Stimulated activated memory B cell treated with anti-CD40 and anti-IgM and Interleukin-4, amounts not matched to agents 10 μg/mL and 1 μg/mL and 100 μg/mL, for 72 hours (primary cell): ENCODE data around the gene MAP3K5.
A peak's percentile ranks its signal among the peaks of the same experiment; 100 is the strongest.

Source experiments
- ATAC-seq: fragments of 150-1000 bp; cut with Tn5 transposase; 2 replicates; pipeline ENCODE4 v1.10.0; 2021
- H3K27ac Mint-ChIP-seq: one replicate; pipeline ENCODE4 v1.8.0; 2022; ENCODE audit warnings: mild to moderate bottlenecking, mixed read lengths
- H3K27me3 Mint-ChIP-seq: one replicate; pipeline ENCODE4 v1.8.0; 2022; ENCODE audit warnings: mixed read lengths
- H3K36me3 Mint-ChIP-seq: one replicate; pipeline ENCODE4 v1.8.0; 2022; ENCODE audit warnings: mixed read lengths
- H3K4me1 Mint-ChIP-seq: one replicate; pipeline ENCODE4 v1.8.0; 2022; ENCODE audit warnings: mixed read lengths
- H3K4me3 Mint-ChIP-seq: one replicate; pipeline ENCODE4 v1.8.0; 2022; ENCODE audit warnings: mild to moderate bottlenecking, moderate library complexity, mixed read lengths
- H3K9me3 Mint-ChIP-seq: one replicate; pipeline ENCODE4 v1.8.0; 2022; ENCODE audit warnings: mixed read lengths

The MAP3K5 gene

DNA sequence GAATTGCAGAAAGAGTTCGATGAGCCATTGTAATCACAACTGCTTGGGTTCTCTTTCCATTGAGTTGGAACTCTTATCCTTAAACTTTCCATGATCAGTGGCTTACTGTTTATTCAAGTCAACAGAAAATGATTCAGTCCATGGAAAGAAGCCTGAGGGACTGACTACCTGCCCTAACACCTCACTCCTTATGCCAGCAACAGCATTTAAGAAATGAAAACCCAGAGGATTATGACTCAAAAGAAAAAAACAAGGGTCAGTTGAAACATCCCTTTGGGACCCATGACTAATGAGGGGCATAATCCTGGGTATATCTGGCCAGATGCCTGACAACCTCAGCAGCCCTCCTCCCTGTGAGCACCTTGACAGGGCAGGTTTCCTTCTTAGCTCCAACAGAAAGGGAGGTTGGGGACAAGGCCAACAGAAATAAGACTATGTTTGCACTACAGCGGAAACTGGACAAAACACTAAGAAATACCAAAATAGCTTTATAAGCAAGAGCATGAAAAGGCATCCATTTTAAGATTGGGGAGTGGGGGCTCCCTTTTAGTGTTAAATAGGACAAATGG, 106.7 kb downstream of the MAP3K5 start:
- H3K4me1 Mint-ChIP-seq: peaks cover 17% of the 10 kb centered on the region

DNA sequence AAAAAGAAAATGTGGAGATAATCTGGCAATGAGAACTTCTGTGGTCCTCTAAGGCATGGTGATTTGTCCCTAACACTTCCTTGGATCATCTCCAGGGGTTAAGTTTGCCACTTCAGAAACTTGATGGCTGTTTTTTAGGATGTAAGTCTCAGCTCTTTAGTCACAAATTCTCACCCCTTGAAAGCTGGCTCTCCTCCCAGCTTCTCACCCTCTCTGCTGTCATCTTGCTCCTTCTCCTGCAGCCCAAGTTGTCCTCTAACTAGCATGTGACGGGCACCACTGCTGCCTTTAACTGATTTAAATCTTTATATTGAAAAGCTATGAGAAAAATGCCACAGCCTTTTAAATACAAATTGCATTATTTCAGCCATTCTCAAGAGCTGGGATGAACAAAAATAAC, 107.8 kb downstream of the MAP3K5 start:
- Mint-ChIP-seq H3K4me1 (peaks cover 21% of the 10 kb centered on the region), H3K36me3 (peaks cover 67% of the 10 kb centered on the region), H3K4me3 (no peak overlapping the region), H3K27ac (no peak overlapping the region), H3K9me3 (peaks cover 8% of the 10 kb centered on the region), H3K27me3 (no peaks in the 10 kb centered on the region)
- ATAC-seq: no peak

More for the DNA sequence above, 106.7 kb downstream of the MAP3K5 start:
- Mint-ChIP-seq H3K9me3 (peaks cover 8% of the 10 kb centered on the region), H3K27me3 (no peaks in the 10 kb centered on the region), H3K4me3 (no peak overlapping the region), H3K27ac (no peak overlapping the region), H3K36me3 (peaks cover 67% of the 10 kb centered on the region)
- no peak for ATAC-seq

DNA sequence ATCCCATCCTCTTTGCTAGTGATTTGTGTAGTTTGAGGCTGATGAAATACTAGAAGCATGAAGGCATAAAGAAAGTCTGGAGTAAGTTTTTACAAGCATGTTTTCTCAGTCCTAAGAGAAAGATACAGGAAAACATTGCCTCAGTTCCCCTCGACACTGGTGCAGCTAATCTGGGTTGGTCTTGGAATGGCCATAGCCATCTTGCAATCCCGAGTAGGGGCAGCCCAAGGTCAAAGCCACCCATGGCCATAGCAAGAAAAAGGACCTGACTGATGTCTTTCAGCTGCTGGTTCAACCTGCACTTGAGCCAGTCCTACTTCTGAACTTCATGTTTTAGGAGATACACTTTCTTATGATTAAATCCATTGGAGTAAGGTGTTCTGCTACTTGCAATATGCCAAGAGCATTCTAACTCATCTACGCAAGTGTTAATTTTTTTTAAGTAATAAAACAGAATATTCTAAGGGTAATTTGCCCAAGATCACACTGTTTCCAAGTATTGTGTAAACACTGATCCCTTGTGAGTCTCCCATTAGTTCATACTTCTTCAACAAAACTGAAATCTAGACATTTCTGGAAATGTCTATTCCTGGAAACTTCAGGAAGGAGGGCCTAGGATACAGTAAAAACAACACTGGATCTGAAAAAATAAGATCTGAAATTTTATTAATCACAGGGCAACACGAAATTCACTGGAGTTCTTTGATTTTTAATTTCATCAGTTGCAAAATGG, 108.9 kb downstream of the MAP3K5 start:
- Mint-ChIP-seq H3K36me3 (peaks cover 59% of the 10 kb centered on the region), H3K4me1 (peaks cover 21% of the 10 kb centered on the region), H3K4me3 (no peak overlapping the region), H3K27me3 (no peaks in the 10 kb centered on the region), H3K9me3 (peaks cover 8% of the 10 kb centered on the region), H3K27ac (no peak overlapping the region)
- no peak for ATAC-seq

DNA sequence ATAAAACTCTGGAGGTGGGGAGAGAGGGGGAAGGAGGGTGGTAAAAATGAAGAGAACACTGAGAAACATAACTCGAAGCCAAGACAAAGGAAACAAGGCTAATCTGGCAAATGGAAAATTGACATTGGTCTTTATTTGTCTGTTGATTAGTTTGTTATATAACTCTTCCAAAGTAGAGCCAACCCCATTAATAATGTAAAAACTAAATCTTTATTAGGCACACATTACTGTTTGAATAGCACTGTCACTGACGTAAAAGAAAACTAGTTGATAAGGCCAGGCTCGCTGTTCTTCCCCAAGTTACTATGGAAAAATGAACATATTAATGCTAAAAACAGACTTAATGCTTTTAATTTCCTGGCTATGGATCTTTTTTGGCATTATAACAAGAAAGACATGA, 110.0 kb downstream of the MAP3K5 start:
- Mint-ChIP-seq H3K4me1 (peaks cover 21% of the 10 kb centered on the region), H3K27me3 (no peaks in the 10 kb centered on the region), H3K36me3 (peaks cover 55% of the 10 kb centered on the region), H3K9me3 (peaks cover 2% of the 10 kb centered on the region), H3K27ac (no peak overlapping the region), H3K4me3 (no peak overlapping the region)
- ATAC-seq: no peak

DNA sequence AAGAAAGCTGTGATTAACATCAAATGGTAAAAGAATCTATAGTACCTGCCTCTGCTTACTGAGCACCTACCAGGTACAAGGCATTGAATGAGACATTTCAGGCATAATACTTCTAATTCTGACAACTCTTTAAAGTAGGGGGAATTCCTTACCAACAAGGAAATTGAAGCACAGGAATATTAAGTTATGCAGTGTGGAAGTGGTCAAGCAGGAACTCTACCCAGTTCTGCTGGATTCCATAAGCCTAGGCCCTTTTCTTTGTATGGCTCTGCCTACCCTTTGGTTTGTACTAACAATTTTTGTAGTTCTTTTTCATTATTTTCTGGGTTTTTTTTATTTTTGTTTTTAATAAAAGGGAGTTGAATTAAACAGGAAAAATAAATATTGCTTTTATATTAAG, 114.5 kb downstream of the MAP3K5 start:
- Mint-ChIP-seq H3K27me3 (no peaks in the 10 kb centered on the region), H3K36me3 (peaks cover 50% of the 10 kb centered on the region), H3K4me1 (peaks cover 10% of the 10 kb centered on the region), H3K9me3 (peaks cover 7% of the 10 kb centered on the region), H3K4me3 (no peak overlapping the region), H3K27ac (no peak overlapping the region)
- no peak for ATAC-seq

DNA sequence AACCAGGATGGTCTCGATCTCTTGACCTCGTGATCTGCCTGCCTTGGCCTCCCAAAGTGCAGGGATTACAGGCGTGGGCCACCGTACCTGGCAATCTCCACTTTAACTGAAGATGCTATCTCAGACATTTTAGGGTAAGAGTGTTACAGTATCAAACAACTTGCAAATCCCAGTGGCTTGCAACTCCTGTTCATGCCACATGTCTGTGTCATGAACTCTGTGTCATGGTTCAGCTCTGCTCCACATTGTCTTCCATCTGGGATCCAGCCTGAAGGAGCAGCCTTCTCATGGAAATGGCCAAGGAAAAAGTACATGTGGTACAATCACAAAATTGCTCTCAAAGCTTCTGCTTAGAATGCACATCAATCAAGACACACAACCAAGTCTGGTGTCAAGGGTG, 114.9 kb downstream of the MAP3K5 start:
- Mint-ChIP-seq H3K9me3 (peaks cover 7% of the 10 kb centered on the region), H3K27me3 (no peaks in the 10 kb centered on the region), H3K27ac (no peak overlapping the region), H3K4me1 (peaks cover 10% of the 10 kb centered on the region), H3K4me3 (no peak overlapping the region), H3K36me3 (peaks cover 49% of the 10 kb centered on the region)
- no peak for ATAC-seq

DNA sequence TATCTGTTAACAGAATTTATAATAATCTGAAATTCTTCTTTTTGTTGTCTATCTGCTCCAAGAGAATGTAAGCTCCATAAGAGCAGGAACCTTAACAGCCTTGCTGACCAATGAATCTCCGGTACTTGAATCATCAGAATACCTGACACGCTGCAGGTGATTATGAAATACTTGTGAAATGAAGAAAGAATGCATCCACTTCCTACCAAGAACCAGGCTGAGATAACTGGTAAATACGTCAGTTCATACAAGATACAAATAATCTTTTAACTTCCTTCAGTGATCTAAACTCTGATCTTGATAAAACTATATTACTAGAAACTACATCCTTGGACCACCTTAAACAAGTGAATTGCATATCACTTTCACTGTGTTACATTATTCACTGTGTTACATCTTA, 116.2 kb downstream of the MAP3K5 start:
- ATAC-seq: no peak
- H3K4me1 Mint-ChIP-seq: peaks cover 10% of the 10 kb centered on the region
- peaks cover 42% of the 10 kb centered on the region for H3K36me3 Mint-ChIP-seq
- H3K27ac Mint-ChIP-seq: no peak overlapping the region
- H3K4me3 Mint-ChIP-seq: no peak overlapping the region
- H3K9me3 Mint-ChIP-seq: peaks cover 7% of the 10 kb centered on the region
- H3K27me3 Mint-ChIP-seq: no peaks in the 10 kb centered on the region

DNA sequence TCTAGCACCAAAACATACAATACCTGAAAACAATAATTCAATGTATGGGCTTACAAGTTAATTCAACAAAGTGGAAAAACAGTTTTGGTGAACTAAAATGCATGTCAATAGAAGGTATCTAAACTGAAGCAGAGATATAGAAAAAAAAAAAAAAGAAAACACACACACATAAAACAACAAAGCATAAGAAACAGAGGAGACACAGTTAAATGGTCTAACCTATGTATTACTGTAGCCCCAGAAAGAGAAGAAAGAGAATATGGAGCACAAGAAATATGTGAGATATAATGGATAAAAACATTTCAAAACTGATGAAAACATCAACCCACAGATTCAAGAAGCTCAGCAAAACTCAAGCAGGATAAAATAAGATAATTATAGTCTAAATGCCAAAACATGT, 118.7 kb downstream of the MAP3K5 start:
- Mint-ChIP-seq H3K4me1 (peaks cover 7% of the 10 kb centered on the region), H3K4me3 (no peak overlapping the region), H3K27ac (peak overlapping the region; percentile 55), H3K27me3 (no peaks in the 10 kb centered on the region), H3K9me3 (peaks cover 7% of the 10 kb centered on the region), H3K36me3 (peaks cover 37% of the 10 kb centered on the region)
- no peak for ATAC-seq

DNA sequence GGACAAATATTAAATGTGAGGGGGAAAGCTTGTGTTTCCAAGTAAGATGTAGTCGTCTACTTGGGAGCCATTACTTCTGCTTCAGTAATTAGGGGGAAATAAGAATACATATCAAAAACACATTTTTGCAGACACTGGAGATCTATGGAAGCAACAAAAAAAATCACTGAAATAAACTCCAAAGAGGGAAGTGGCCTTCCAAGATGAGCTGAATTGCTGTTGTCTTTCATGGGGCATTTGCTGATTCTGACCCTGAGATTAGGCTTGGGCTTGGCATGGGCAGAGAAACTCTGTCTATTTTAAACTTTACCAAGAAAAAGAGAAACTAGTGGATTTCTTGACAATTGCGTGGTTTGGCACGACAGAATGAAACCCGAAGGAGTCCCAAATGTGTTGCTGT, 120.1 kb downstream of the MAP3K5 start:
- no peak overlapping the region for H3K27ac Mint-ChIP-seq
- H3K27me3 Mint-ChIP-seq: no peaks in the 10 kb centered on the region
- peaks cover 7% of the 10 kb centered on the region for H3K4me1 Mint-ChIP-seq
- no peak for ATAC-seq
- peaks cover 31% of the 10 kb centered on the region for H3K36me3 Mint-ChIP-seq
- H3K4me3 Mint-ChIP-seq: no peak overlapping the region
- peaks cover 7% of the 10 kb centered on the region for H3K9me3 Mint-ChIP-seq

DNA sequence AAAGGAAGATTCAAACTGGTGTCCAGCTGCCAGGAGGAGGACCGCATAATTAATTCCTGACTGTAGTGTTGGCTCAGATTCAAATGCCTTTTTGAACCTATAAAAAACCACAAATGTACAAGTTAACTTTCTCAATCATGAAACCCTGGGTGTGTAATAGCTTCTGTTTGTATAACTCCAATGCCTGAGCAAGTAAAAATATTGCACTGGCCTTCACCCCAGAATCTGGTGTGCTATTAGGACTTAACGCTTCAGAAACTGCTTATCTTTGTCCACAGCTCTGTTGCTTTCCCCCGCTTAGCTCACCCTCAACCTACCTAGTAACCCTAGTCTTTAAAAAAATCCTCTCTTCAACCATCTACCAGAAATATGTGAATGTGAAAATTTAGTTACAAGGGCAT, 123.0 kb downstream of the MAP3K5 start:
- H3K4me1 Mint-ChIP-seq: peaks cover 7% of the 10 kb centered on the region

DNA sequence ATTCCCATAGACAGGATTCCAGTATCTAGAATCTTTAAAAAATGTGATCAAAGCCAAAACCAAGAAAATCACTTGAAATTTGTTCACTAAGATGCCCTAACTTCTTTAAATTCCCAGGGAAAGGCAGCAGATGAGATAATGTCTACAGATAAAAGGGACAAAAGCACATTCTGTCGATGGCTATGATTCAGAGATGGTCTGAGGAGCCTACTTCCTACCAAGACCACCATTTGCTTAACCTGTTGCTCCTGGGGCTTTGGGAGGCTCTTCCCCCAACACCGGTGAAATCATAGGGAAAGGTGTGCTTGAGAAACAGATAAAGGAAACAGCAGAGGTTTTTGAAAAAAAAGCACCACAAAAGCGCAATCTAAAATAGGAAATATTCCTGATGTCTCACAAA, 123.7 kb downstream of the MAP3K5 start:
- H3K9me3 Mint-ChIP-seq: peaks cover 5% of the 10 kb centered on the region
- H3K4me1 Mint-ChIP-seq: peaks cover 4% of the 10 kb centered on the region
- ATAC-seq: no peak
- no peak overlapping the region for H3K4me3 Mint-ChIP-seq
- no peaks in the 10 kb centered on the region for H3K27me3 Mint-ChIP-seq
- peaks cover 26% of the 10 kb centered on the region for H3K36me3 Mint-ChIP-seq
- H3K27ac Mint-ChIP-seq: no peak overlapping the region

More for the DNA sequence above, 123.0 kb downstream of the MAP3K5 start:
- Mint-ChIP-seq H3K27ac (no peak overlapping the region), H3K36me3 (peaks cover 31% of the 10 kb centered on the region), H3K9me3 (peaks cover 7% of the 10 kb centered on the region), H3K27me3 (no peaks in the 10 kb centered on the region), H3K4me3 (no peak overlapping the region)
- no peak for ATAC-seq

DNA sequence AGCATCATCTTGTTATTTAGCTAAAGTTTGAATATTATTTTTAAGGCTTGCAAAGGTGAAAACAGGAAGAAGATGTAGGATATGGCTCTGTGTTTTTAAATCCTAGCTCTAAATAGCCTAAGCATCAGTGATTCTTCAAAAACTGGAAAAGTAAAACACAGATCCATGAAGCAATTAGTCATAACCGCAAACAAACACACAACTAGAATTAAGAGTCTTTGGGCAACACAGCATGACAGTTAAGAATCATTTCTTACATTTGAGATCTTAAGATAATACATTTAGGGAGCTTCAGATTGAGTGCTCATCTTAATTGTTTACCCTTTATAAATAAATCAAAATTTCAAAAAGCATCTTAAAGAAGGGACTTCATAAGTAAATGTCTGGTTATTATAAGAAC, 126.2 kb downstream of the MAP3K5 start:
- no peaks in the 10 kb centered on the region for H3K27me3 Mint-ChIP-seq
- no peak overlapping the region for H3K4me3 Mint-ChIP-seq
- no peak for ATAC-seq
- H3K9me3 Mint-ChIP-seq: no peaks in the 10 kb centered on the region
- no peaks in the 10 kb centered on the region for H3K4me1 Mint-ChIP-seq
- peaks cover 17% of the 10 kb centered on the region for H3K36me3 Mint-ChIP-seq
- no peak overlapping the region for H3K27ac Mint-ChIP-seq

DNA sequence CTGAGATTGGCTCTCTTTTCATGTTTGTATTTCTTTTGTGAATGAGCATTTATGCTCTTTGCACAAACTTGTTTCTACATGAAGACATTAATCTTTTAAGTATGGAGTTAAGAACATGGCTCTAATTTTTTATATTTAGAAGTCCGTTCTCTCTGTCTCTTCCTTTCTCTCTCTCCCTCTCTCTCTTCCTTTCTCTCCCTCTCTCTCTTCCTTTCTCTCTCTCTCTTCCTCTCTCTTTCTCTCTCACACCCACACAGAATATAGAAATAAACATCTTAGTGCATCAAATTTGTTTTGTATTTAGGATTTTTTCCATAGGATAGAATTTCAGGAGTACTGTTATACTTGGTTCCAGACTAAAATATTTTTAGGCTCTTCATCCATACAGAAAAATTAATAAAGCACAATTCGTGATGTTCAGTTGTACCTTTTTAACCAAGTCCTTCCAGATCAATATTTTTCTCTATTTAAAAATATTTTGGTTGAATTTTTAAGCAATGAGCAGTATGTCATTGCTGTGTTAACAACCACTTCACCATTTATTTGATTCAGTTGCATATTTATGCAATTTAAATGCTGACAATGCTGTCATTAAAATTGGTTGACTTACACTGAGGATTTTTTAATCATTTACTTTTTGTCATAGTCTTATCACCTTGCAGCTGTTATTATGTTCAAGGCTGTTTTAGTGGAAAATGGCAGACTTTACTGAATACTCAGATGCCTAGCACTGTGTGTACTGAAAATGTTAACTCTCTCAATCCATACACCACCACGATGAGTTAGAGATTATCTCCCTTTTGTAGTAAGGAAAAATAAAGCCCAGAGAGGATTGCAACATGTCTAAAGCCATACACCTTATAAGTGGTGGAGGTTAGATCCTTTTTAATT, 129.7 kb downstream of the MAP3K5 start:
- peaks cover 15% of the 10 kb centered on the region for H3K36me3 Mint-ChIP-seq
- no peak for ATAC-seq
- H3K4me1 Mint-ChIP-seq: no peaks in the 10 kb centered on the region
- no peaks in the 10 kb centered on the region for H3K9me3 Mint-ChIP-seq
- H3K27me3 Mint-ChIP-seq: no peaks in the 10 kb centered on the region
- H3K4me3 Mint-ChIP-seq: no peak overlapping the region
- H3K27ac Mint-ChIP-seq: peak overlapping the region; percentile 12

DNA sequence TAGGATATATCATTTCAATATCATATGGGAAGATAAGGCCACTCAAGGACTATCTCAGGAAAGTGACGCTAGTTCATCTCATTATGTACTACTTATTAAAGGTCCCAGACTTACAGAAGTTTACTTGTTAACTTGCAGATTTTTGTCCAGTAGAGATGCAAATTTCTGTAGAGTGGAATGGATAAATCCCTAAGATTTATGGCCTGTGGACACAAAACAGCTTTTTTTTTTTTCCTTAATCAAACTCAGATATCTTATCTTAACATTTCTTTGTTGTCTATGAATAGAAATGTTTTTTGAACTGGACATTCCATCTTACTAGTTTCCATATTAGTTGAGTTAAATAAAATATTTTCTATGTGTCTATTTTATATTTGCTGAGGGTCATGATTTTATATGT, 131.6 kb downstream of the MAP3K5 start:
- no peak overlapping the region for H3K27ac Mint-ChIP-seq
- H3K27me3 Mint-ChIP-seq: no peaks in the 10 kb centered on the region
- peaks cover 22% of the 10 kb centered on the region for H3K36me3 Mint-ChIP-seq
- no peaks in the 10 kb centered on the region for H3K9me3 Mint-ChIP-seq
- H3K4me1 Mint-ChIP-seq: no peaks in the 10 kb centered on the region
- no peak overlapping the region for H3K4me3 Mint-ChIP-seq
- no peak for ATAC-seq

DNA sequence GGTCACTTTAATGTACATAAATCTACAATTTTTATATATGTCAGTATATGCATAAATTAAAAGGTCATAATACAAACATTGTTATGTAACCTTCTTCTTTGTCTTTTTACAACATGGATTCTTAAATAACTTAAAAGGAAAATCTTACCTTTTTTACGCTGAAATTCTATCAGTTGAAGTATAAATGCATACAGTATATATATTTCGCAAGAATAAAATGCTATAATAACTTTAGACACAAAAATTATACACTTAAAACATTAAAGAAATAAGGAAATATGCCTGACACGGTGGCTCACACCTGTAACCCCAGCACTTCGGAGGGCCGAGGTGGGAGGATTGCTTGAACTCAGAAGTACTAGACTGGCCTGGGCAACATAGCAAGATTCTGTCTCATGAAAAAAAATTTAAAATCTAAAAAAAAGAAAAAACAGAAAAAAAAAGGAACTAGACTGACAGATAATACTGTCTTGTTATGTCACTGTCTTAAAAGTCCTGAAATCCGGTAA, 132.2 kb downstream of the MAP3K5 start:
- Mint-ChIP-seq H3K27ac (no peak overlapping the region), H3K9me3 (no peaks in the 10 kb centered on the region), H3K27me3 (no peaks in the 10 kb centered on the region), H3K36me3 (peaks cover 29% of the 10 kb centered on the region), H3K4me1 (no peaks in the 10 kb centered on the region), H3K4me3 (no peak overlapping the region)
- no peak for ATAC-seq
